Measurements from ENCODE around the gene METTL6.
"Not testable (repeated sequence)": the region's sequence is repeated elsewhere in the genome, so short reads cannot be mapped to it uniquely, and the experiment has no call there.

Gene METTL6

GRCh38 chr3:15391007-15391406 is 36.3 kb downstream of the METTL6 start:
- no peak for DNase-seq (ENCODE audit: low read depth)
- no peak for TF ChIP-seq CTCF (conservative IDR thresholded peaks at IDR 0.05; ENCODE audit: low read length)
- H3K4me3 ChIP-seq (ENCODE audit: low read length): no peak overlapping the region

DNA sequence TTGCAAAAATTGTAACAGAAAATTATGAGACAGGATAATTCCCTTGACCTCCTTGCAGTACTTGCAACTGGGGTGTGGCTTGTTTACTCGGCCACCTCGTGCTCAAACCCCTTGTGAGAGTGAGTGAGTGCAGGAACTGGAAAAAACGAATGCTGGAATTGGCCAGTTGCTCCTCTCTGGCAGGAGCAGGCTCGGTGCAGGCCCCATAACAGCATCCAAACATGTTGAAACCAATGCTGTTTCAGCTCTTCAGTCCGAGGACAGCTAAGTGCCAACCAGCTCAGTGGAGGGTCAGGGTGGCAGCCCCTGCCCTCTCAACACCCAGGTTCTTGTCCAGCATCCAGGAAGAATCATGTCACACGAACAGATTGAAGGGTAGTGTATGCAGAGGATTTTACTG is 36.9 kb downstream of the METTL6 start:
- no peak overlapping the region for H3K4me3 ChIP-seq (ENCODE audit: low read length)
- DNase-seq (ENCODE audit: low read depth): no peak
- TF ChIP-seq CTCF (conservative IDR thresholded peaks at IDR 0.05; ENCODE audit: low read length): no peak

- H3K4me3 ChIP-seq (ENCODE audit: low read length): not testable (repeated sequence)
Measured at GRCh38 chr3:15388335-15388734, 39.0 kb downstream of the METTL6 start.

DNA sequence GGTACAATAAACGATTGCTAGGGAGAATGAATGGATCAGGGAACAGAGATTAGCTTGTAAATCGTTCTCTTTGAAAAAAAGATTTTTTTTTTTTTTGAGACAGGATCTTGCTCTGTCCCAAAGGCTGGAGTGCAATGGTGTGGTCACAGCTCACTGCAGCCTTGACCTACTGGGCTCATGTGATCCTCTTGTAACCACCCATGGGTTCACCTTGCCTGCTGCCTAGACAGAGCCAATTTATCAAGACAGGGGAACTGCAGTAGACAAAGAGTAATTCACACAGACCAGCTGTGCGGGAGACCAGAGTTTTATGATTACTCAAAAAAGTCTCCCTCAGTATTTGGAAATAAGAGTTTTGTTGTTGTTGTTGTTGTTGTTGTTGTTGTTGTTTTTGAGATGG is 39.6 kb downstream of the METTL6 start:
- TF ChIP-seq CTCF (conservative IDR thresholded peaks at IDR 0.05; ENCODE audit: low read length): no peak
- DNase-seq (ENCODE audit: low read depth): no peak
- H3K4me3 ChIP-seq (ENCODE audit: low read length): no peak overlapping the region

More at GRCh38 chr3:15388335-15388734, 39.0 kb downstream of the METTL6 start:
- not testable (repeated sequence) for DNase-seq (ENCODE audit: low read depth)

- peak; percentile 11 for DNase-seq (ENCODE audit: low read depth)
- no peak for TF ChIP-seq CTCF (conservative IDR thresholded peaks at IDR 0.05; ENCODE audit: low read length)
- H3K4me3 ChIP-seq (ENCODE audit: low read length): no peak overlapping the region
Measured at GRCh38 chr3:15387171-15387581, 40.2 kb downstream of the METTL6 start.

DNA sequence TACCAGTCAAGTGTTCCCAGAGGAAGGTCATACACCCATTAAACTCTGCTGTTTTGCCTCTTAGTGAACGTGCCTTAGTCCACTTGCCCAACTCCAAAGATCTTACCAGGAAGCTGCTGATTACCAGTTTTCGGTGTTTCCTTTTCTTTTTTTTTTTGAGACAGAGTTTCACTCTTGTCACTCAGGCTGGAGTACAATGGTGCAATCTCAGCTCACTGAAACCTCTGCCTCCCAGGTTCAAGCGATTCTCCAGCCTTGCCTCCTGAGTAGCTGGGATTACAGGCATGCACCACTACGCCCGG is 40.7 kb downstream of the METTL6 start:
- H3K4me3 ChIP-seq (ENCODE audit: low read length); DNase-seq (ENCODE audit: low read depth): not testable (repeated sequence)

- H3K4me3 ChIP-seq (ENCODE audit: low read length): no peak overlapping the region
- no peak for TF ChIP-seq CTCF (conservative IDR thresholded peaks at IDR 0.05; ENCODE audit: low read length)
- DNase-seq (ENCODE audit: low read depth): no peak
Measured at GRCh38 chr3:15385901-15386653, 41.3 kb downstream of the METTL6 start.

- not testable (repeated sequence) for H3K4me3 ChIP-seq (ENCODE audit: low read length); DNase-seq (ENCODE audit: low read depth)
Measured at GRCh38 chr3:15385238-15385695, 42.1 kb downstream of the METTL6 start.

Data from AG10803 (cell line).